Ovary (tissue), 3 donors: ENCODE data around the gene RASA2.

Source experiments
- CTCF ChIP-seq, 3 donors: fragments of 450-650 bp in 2 of 3; fragments of 200-600 bp in 1 of 3; IDR thresholded peaks; one replicate each; pipeline versions ENCODE4 v1.5.1 to v1.8.0; 2016 to 2022; ENCODE audit warnings: antibody characterized with exemption in 3 of 3, mild to moderate bottlenecking in 1 of 3
- EP300 ChIP-seq: sonication (generic); formaldehyde crosslinking; IDR thresholded peaks from one replicate; pipeline ENCODE4 v1.6.1; 2017; ENCODE audit warnings: antibody characterized with exemption
- POLR2A ChIP-seq: fragments of 450-650 bp; IDR thresholded peaks from one replicate; pipeline ENCODE4 v1.6.1; 2017; ENCODE audit warnings: antibody characterized with exemption, mild to moderate bottlenecking, moderate library complexity
- donor health status: DM: no; HTN: no; CAD: no.

GRCh38 chr3:141578202-141578973, 91.6 kb downstream of the RASA2 start:
- TF ChIP-seq CTCF (IDR thresholded peaks at IDR 0.05) (no peak), POLR2A (no peak), EP300 (no peak)
